HepG2 (cell line): ENCODE results near the gene DIP2C. TPM values are rescaled to one million over a fixed set of nuclear protein-coding genes. Genes with fewer than 3 reads are reported as not detected.

Experiments
- ATAC-seq: fragments of 200-7000 bp; cut with Tn5 transposase; 3 replicates; pipeline ENCODE4 v1.9.1; 2020; ENCODE audit warnings: mild to moderate bottlenecking, moderate library complexity
- BruUV-seq: library from RNA; stranded (reverse); fragments of 400-500 nt; replicated peaks from 2 replicates; lab custom pipeline; 2021; lab: Mats Ljungman, UMichigan
- CTCF ChIA-PET: fragments of 300-600 bp; formaldehyde crosslinking; extraction: SDS; loops from one replicate; lab custom pipeline; 2021; ENCODE audit warnings: low total read pairs, inconsistent platforms, low intra/inter-chr PET ratio; lab: Yijun Ruan, JAX
- POLR2A ChIA-PET: fragments of 350-600 bp; sonication (Branson Sonifier 250); formaldehyde crosslinking; loops from one replicate; lab custom pipeline; 2020; ENCODE audit warnings: antibody characterized with exemption, inconsistent platforms; lab: Yijun Ruan, JAX
- DNase-seq: peaks from one replicate; pipeline ENCODE4 v3.0.0-alpha.2; 2015; ENCODE audit warnings: low spot score
- FAIRE-seq: peaks from 3 replicates; lab custom pipeline; 2011; peaks lifted over from hg19 to GRCh38; lab: Jason Lieb, UNC
- H2AFZ ChIP-seq: one replicate; pipeline ENCODE4 v1.6.1; 2011; ENCODE audit warnings: low read length, inconsistent platforms
- H3K27ac ChIP-seq: fragments of 300-600 bp; 3 replicates; pipeline ENCODE4 v1.8.0; 2011; ENCODE audit warnings: mixed run types, mild to moderate bottlenecking, mixed read lengths, low read length, inconsistent platforms; ENCODE audit not compliant: insufficient read depth; ENCODE audit errors: extremely low read length
- H3K27me3 ChIP-seq, 2 experiments: fragments of 200-600 bp in 1 of 2; 2 replicates in 1 of 2; 3 replicates in 1 of 2; pipeline versions ENCODE4 v1.6.0 to v1.8.0; 2011; ENCODE audit warnings: low read length in 2 of 2, mild to moderate bottlenecking in 2 of 2, moderate library complexity in 2 of 2, inconsistent platforms in 1 of 2; ENCODE audit not compliant: insufficient read depth in 2 of 2, control insufficient read depth in 1 of 2
- H3K36me3 ChIP-seq, 2 experiments: fragments of 200-600 bp in 1 of 2; replicated peaks in 1 of 2; 2 replicates in 1 of 2; 3 replicates in 1 of 2; pipeline versions ENCODE4 v1.5.1 to v1.8.0; 2011; ENCODE audit warnings: low read length in 2 of 2, inconsistent platforms in 1 of 2; ENCODE audit not compliant: insufficient read depth in 2 of 2, control insufficient read depth in 1 of 2
- H3K4me1 ChIP-seq: 2 replicates; pipeline ENCODE4 v1.5.1; 2012; ENCODE audit warnings: low read length, inconsistent platforms; ENCODE audit not compliant: insufficient read depth
- H3K4me2 ChIP-seq: 2 replicates; pipeline ENCODE4 v1.6.0; 2011; ENCODE audit warnings: low read depth, low read length, inconsistent platforms
- H3K4me3 ChIP-seq, 3 experiments: fragments of 200-600 bp in 1 of 3; sonication (generic), shearing (Covaris generic) in 1 of 3; replicated peaks in 1 of 3; 2 replicates each; pipeline ENCODE4 v1.5.1; 2011 to 2016; ENCODE audit warnings: low read length in 3 of 3, inconsistent platforms in 2 of 3, low read depth in 2 of 3, mild to moderate bottlenecking in 2 of 3, control low read depth in 1 of 3, mixed read lengths in 1 of 3; ENCODE audit not compliant: insufficient read depth in 1 of 3
- H3K79me2 ChIP-seq: one replicate; pipeline ENCODE4 v1.6.1; 2011; ENCODE audit warnings: low read length, inconsistent platforms; ENCODE audit not compliant: insufficient read depth
- H3K9ac ChIP-seq: 2 replicates; pipeline ENCODE4 v1.6.0; 2011; ENCODE audit warnings: mild to moderate bottlenecking, low read depth, low read length, inconsistent platforms; ENCODE audit not compliant: insufficient read depth
- H3K9me3 ChIP-seq: 2 replicates; pipeline ENCODE4 v1.5.1; 2012; ENCODE audit warnings: mild to moderate bottlenecking, low read length
- H4K20me1 ChIP-seq: 2 replicates; pipeline ENCODE4 v1.6.0; 2011; ENCODE audit warnings: inconsistent platforms, mild to moderate bottlenecking, low read length, moderate library complexity; ENCODE audit not compliant: insufficient read depth
- DMAP1 ChIP-seq: IDR thresholded peaks from 2 replicates; pipeline ENCODE4 v1.6.1; 2016
- GTF2F1 ChIP-seq: fragments of 150-350 bp; IDR thresholded peaks from 2 replicates; pipeline ENCODE4 v1.6.1; 2014; ENCODE audit warnings: low read length
- KDM3A ChIP-seq: IDR thresholded peaks from 2 replicates; pipeline ENCODE4 v1.6.1; 2018; ENCODE audit warnings: low read depth, missing compliant biosample characterization
- PAWR ChIP-seq: sonication (generic); formaldehyde crosslinking; IDR thresholded peaks from 2 replicates; pipeline ENCODE4 v1.4.0; 2020; ENCODE audit warnings: missing genetic modification reagents, mild to moderate bottlenecking, borderline replicate concordance
- PRPF4 ChIP-seq: fragments of 200-400 bp; formaldehyde crosslinking; IDR thresholded peaks from 2 replicates; pipeline ENCODE4 v1.6.1; 2016; ENCODE audit warnings: low read length, low read depth; ENCODE audit not compliant: poor library complexity, severe bottlenecking
- STAT6 ChIP-seq: sonication (generic); formaldehyde crosslinking; IDR thresholded peaks from 2 replicates; pipeline ENCODE4 v1.4.0; 2020; ENCODE audit warnings: missing genetic modification reagents, mild to moderate bottlenecking, borderline replicate concordance
- ZNF101 ChIP-seq: sonication (generic); formaldehyde crosslinking; IDR thresholded peaks from 2 replicates; pipeline ENCODE4 v1.4.0; 2020; ENCODE audit warnings: mild to moderate bottlenecking, low read depth, missing genetic modification reagents, borderline replicate concordance
- ZNF772 ChIP-seq: sonication (generic); formaldehyde crosslinking; IDR thresholded peaks from 2 replicates; pipeline ENCODE4 v1.5.0; 2020; ENCODE audit warnings: mild to moderate bottlenecking, missing genetic modification reagents
- ZNF776 ChIP-seq: sonication (generic); formaldehyde crosslinking; IDR thresholded peaks from 2 replicates; pipeline ENCODE4 v1.4.0; 2020; ENCODE audit warnings: mild to moderate bottlenecking, missing genetic modification reagents
- WGBS: methylation state at CpG from one replicate; pipeline ENCODE4 v1.1.6; 2017; ENCODE audit warnings: low lambda C conversion rate; 5-methylcytosine and 5-hydroxymethylcytosine counted together
- in situ Hi-C: cut with HindIII; loops from 2 replicates; pipeline ENCODE4 v1.10.0; 2017; ENCODE audit warnings: low pct_unique_long_range_greater_than_20kb; ENCODE audit not compliant: extremely low pct_ligation_motif_present
- intact Hi-C: fragments of 100-400 bp; cut with micrococcal nuclease; formaldehyde crosslinking; loops from one replicate; pipeline ENCODE4 v1.10.0; 2022; ENCODE audit not compliant: unreplicated experiment
- polyA plus RNA-seq, 8 experiments: library from polyadenylated mRNA; depleted of rRNA in 3 of 8; stranded (reverse) in 7 of 8; unstranded in 1 of 8; fragments of >200 nt; fragmentation: Illumina TruSeq in 4 of 8; extraction: Trizol in 4 of 8; gene quantifications; 2 replicates each; pipeline versions ENCODE4 v1.2.1 to v1.2.3, GENCODE V29; 2011 to 2016; ENCODE audit warnings: low read depth in 4 of 8, missing spikeins in 1 of 8, mixed read lengths in 1 of 8; ENCODE audit not compliant: insufficient read depth in 1 of 8
- total RNA-seq, 5 experiments: library from RNA; depleted of rRNA; stranded (reverse); fragments of >200 nt; fragmentation: Illumina TruSeq; extraction: Trizol; gene quantifications; 2 replicates each; pipeline ENCODE4 v1.2.3, GENCODE V29; 2016; ENCODE audit warnings: low read depth in 1 of 5

The DIP2C gene
- total and polyA plus RNA-seq, 2 of the 13 experiments (the other 11 are each of a cell fraction or from before 2014, with no cell fraction given): 2.2 to 2.7 TPM

GRCh38 chr10:241966-242643, 447.4 kb downstream of the DIP2C start:
- intact Hi-C loops (no loop called here), in situ Hi-C loops (no loop called here)
- no peak for DNase-seq
- no peak for TF ChIP-seq ZNF772 (CRISPR knock-in tag)
- no peak for TF ChIP-seq STAT6
- no peak for TF ChIP-seq KDM3A (CRISPR knock-in tag)
- TF ChIP-seq ZNF776 (CRISPR knock-in tag): no peak
- no peak for TF ChIP-seq PRPF4
- TF ChIP-seq DMAP1 (CRISPR knock-in tag): no peak
- TF ChIP-seq GTF2F1: no peak
- no peak for TF ChIP-seq PAWR (CRISPR knock-in tag)
- no peak for TF ChIP-seq ZNF101 (CRISPR knock-in tag)
- peaks cover 5 to 30% of the 10 kb centered on the region in 2 experiments for H3K36me3 ChIP-seq
- no peaks in the 10 kb centered on the region for H4K20me1 ChIP-seq
- ChIA-PET CTCF (no interaction called here), POLR2A (no interaction called here)
- H3K4me1 ChIP-seq: no peaks in the 10 kb centered on the region
- no peak overlapping the region for H2AFZ ChIP-seq
- ATAC-seq: no peak
- no peak overlapping the region for H3K4me2 ChIP-seq
- H3K4me3 ChIP-seq: no peak overlapping the region
- H3K27me3 ChIP-seq: no peaks in the 10 kb centered on the region
- no TSS peak for BruUV-seq
- no peak overlapping the region for H3K9ac ChIP-seq
- H3K9me3 ChIP-seq: no peaks in the 10 kb centered on the region
- H3K27ac ChIP-seq: no peak overlapping the region
- no peaks in the 10 kb centered on the region for H3K79me2 ChIP-seq
- 85% methylated on average over 9 of the region's 9 CpGs for WGBS
- FAIRE-seq: no peak
